ENCODE results near the gene TBC1D14.
"Not testable (repeated sequence)": the region's sequence is repeated elsewhere in the genome, so short reads cannot be mapped to it uniquely, and the experiment has no call there.

TBC1D14 gene

GRCh38 chr4:6889101-6889735, 20.4 kb upstream of the TBC1D14 start:
- DNase-seq (ENCODE audit: extremely low spot score), result peak; percentile 15
- ChIA-PET POLR2A (no interaction called here), CTCF (interaction anchor here (1.4 kb wide), 1 partner anchor 15 kb away, joined by 6 read pairs; no protein-coding TSS in a partner anchor)
- TF ChIP-seq, protein P1, sequence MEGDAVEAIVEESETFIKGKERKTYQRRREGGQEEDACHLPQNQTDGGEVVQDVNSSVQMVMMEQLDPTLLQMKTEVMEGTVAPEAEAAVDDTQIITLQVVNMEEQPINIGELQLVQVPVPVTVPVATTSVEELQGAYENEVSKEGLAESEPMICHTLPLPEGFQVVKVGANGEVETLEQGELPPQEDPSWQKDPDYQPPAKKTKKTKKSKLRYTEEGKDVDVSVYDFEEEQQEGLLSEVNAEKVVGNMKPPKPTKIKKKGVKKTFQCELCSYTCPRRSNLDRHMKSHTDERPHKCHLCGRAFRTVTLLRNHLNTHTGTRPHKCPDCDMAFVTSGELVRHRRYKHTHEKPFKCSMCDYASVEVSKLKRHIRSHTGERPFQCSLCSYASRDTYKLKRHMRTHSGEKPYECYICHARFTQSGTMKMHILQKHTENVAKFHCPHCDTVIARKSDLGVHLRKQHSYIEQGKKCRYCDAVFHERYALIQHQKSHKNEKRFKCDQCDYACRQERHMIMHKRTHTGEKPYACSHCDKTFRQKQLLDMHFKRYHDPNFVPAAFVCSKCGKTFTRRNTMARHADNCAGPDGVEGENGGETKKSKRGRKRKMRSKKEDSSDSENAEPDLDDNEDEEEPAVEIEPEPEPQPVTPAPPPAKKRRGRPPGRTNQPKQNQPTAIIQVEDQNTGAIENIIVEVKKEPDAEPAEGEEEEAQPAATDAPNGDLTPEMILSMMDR (IDR thresholded peaks at IDR 0.05; ENCODE audit: control extremely low read depth, extremely low read depth, low read depth, missing control alignments), result no peak

DNA sequence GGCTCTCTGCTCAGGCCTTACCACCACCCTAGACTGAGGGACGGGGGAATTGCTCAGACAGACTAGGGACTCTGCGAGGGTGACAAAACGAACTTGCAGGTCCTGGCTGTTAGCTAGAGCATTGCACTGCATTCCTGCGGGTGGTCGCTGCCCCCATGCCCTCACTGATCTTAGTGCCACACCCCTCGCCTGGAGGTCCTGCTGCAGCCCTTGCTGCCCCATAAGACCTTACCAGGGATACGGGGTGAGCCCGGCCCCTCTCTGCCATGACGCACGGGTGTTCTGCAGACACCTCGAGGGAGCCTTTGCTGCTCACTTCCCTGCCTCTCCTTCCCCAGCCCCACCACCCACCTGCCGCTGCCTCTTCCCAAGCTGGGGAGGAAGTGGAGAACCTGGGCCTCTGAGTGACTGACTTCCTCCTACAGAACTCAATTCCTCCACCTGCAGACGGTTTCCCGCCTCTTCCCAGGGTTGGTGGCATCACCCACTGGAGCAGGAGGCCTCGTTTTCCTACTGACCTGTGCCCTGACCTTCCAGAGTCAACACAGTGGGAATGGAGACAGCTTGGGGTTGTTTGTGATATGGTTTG, 19.8 kb upstream of the TBC1D14 start:
- TF ChIP-seq, protein P1 (IDR thresholded peaks at IDR 0.05; ENCODE audit: control extremely low read depth, extremely low read depth, low read depth, missing control alignments), result no peak
- ChIA-PET CTCF (interaction anchor here (1.4 kb wide), 1 partner anchor 16 kb away, joined by 6 read pairs; no protein-coding TSS in a partner anchor), POLR2A (no interaction called here)
- DNase-seq (ENCODE audit: extremely low spot score), result no peak

GRCh38 chr4:6890358-6890757, 19.3 kb upstream of the TBC1D14 start:
- DNase-seq (ENCODE audit: extremely low spot score), result no peak
- TF ChIP-seq, protein P1 (IDR thresholded peaks at IDR 0.05; ENCODE audit: control extremely low read depth, extremely low read depth, low read depth, missing control alignments), result no peak
- CTCF ChIA-PET, result no interaction called here
- POLR2A ChIA-PET, result no interaction called here

- POLR2A ChIA-PET; CTCF ChIA-PET; DNase-seq (ENCODE audit: extremely low spot score): not testable (repeated sequence)
Observed at GRCh38 chr4:6890971-6891370, 18.7 kb upstream of the TBC1D14 start.

DNA sequence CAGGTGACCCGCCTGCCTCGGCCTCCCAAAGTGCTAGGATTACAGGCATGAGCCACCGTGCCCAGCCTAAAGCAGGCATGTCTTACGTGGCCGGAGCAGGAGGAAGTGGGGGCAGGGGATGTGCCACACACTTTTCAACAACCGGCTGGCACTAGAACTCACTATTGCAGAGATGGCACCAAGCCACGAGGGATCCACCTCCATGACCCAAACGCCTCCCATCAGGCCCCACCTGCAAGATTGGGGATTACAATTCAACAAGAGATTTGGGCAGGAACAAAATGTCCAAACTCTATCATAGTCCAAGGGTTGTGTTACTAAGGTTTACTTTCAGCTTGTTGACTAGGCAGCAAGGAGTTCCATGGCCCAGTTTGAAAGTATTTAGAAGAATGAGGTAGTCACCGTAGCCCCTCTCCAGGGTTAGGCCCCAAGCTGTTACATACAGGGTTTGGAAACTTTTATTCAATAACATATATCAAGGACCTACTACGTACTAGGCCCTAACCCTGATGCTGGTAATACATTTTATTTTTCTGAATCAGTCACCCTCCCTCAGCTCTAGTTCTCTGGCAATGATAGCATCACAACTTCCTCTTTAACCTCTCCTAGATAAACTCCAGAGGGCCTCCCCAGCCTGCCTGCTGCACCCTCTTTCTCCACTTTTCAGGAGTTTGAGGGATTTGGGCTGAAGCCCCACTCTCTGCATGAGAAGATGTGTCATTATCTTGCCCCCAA, 18.0 kb upstream of the TBC1D14 start:
- TF ChIP-seq, protein P1 (IDR thresholded peaks at IDR 0.05; ENCODE audit: control extremely low read depth, extremely low read depth, low read depth, missing control alignments), result no peak
- ChIA-PET CTCF (interaction anchor here (1.1 to 1.4 kb wide), 2 partner anchors 18 kb away, joined by 3 to 5 read pairs; partner anchors contain the start of gene TBC1D14), POLR2A (no interaction called here)
- peak; percentile 20 for DNase-seq (ENCODE audit: extremely low spot score)

GRCh38 chr4:6892190-6892908, 17.3 kb upstream of the TBC1D14 start:
- CTCF ChIA-PET, result interaction anchor here (0.6 to 1.4 kb wide), 6 partner anchors 8 to 173 kb away, joined by 3 to 5 read pairs (median 4); partner anchors contain the start of gene TBC1D14
- TF ChIP-seq, protein P1 (IDR thresholded peaks at IDR 0.05; ENCODE audit: control extremely low read depth, extremely low read depth, low read depth, missing control alignments), result peak; percentile 13

More at GRCh38 chr4:6892190-6892908, 17.3 kb upstream of the TBC1D14 start:
- POLR2A ChIA-PET, result no interaction called here
- DNase-seq (ENCODE audit: extremely low spot score), result peak; percentile 38

All from GM10248 (cell line).